Stimulated activated naive CD8-positive, alpha-beta T cell treated with anti-CD3 and anti-CD28 coated beads, Interleukin-15, amount 100 ng/mL, for 72 hours (primary cell): ENCODE data around the gene CHCHD1.
"Not testable (repeated sequence)": the region's sequence is repeated elsewhere in the genome, so short reads cannot be mapped to it uniquely, and the experiment has no call there.

ENCODE experiments used
- ATAC-seq: fragments of 150-1000 bp; cut with Tn5 transposase; 2 replicates; pipeline ENCODE4 v1.10.0; 2021; ENCODE audit warnings: mild to moderate bottlenecking, moderate library complexity
- DNase-seq, 2 donors: peaks; one replicate each; pipeline ENCODE4 v3.0.0; 2021 to 2022
- H3K27ac Mint-ChIP-seq, 2 donors: one replicate each; pipeline ENCODE4 v1.8.0; 2022; ENCODE audit warnings: mild to moderate bottlenecking in 2 of 2, mixed read lengths in 2 of 2, moderate library complexity in 2 of 2
- H3K27me3 Mint-ChIP-seq: one replicate; pipeline ENCODE4 v1.8.0; 2022; ENCODE audit warnings: mixed read lengths
- H3K4me1 Mint-ChIP-seq: one replicate; pipeline ENCODE4 v1.8.0; 2022; ENCODE audit warnings: mild to moderate bottlenecking, mixed read lengths
- H3K4me3 Mint-ChIP-seq, 2 donors: one replicate each; pipeline ENCODE4 v1.8.0; 2022; ENCODE audit warnings: mild to moderate bottlenecking in 2 of 2, mixed read lengths in 2 of 2, moderate library complexity in 1 of 2
- H3K9me3 Mint-ChIP-seq, 2 donors: one replicate each; pipeline ENCODE4 v1.8.0; 2022; ENCODE audit warnings: mixed read lengths in 2 of 2

The CHCHD1 gene

DNA sequence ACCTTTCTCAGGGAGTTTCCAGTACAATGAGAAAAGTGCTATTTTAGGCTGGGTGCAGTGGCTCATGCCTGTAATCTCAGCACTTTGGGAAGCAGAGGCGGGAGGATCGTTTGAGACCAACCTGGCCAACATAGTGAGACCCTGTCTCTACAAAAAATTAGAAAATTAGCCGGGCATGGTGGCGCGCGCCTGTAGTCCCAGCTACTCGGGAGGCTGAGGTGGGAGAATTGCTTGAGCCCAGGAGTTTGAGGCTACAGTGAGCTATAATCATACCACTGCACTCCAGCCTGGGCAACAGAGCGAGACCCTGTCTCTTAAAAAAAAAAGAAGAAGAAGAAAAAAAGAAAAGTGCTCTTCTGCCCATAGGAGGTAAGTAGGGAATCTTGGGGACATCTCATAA is 14.2 kb downstream of the CHCHD1 start:
- H3K4me3 Mint-ChIP-seq, H3K27ac Mint-ChIP-seq, DNase-seq, H3K9me3 Mint-ChIP-seq, H3K27me3 Mint-ChIP-seq, ATAC-seq: not testable (repeated sequence)
- H3K4me1 Mint-ChIP-seq = peaks cover 13% of the 10 kb centered on the region

DNA sequence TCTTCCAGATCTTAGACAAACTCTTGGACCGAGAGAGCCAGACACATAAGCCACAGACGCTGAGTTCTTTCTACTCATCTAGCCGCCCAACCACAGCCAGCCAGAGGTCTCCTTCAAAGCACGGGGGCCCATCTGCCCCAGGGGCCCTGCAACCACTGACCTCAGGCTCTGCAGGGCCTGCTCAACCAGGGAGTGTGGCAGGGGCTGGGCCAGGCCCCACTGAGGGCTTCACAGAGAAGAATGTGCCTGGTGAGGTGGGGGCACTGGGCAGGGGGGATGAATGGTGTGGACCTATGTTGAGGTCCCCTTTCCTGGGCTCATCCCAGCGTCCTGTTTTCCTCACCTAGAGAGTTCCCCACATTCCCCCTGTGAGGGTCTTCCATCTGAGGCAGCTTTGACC is 14.9 kb downstream of the CHCHD1 start:
- DNase-seq = no peak
- peak overlapping the region in 1 of 2 donors; percentile 54 for H3K27ac Mint-ChIP-seq
- peaks cover 18% of the 10 kb centered on the region for H3K4me1 Mint-ChIP-seq

DNA sequence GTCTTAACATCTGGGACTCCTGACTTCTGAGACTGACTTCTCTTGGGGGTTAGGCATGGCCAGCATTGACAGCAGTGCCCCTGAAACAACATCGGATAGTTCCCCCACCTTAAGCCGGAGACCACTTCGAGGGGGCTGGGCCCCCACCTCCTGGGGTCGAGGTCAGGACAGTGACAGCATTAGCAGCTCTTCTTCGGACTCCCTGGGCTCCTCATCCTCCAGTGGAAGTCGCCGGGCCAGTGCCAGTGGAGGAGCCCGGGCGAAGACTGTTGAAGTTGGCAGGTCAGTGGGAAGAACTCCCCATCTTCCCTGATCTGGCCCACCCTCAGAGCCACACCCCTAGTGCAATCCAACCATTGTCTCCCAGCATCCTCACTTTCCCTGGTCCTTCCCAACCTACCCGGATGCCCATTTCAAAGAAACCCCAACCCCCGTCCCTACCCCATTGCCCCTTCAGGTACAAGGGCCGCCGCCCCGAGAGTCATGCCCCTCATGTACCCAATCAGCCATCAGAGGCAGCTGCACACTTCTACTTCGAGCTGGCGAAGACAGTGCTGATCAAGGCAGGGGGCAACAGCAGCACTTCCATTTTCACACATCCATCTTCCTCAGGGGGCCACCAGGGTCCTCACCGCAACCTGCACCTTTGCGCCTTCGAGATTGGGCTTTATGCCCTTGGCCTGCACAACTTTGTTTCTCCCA is 15.6 kb downstream of the CHCHD1 start:
- peaks cover 18% of the 10 kb centered on the region for H3K4me1 Mint-ChIP-seq
- ATAC-seq (no peak), DNase-seq (no peak)
- H3K27ac Mint-ChIP-seq = peak overlapping the region in 1 of 2 donors; percentile 86
- H3K9me3 Mint-ChIP-seq = no peaks in the 10 kb centered on the region
- H3K4me3 Mint-ChIP-seq = no peak overlapping the region
- no peaks in the 10 kb centered on the region for H3K27me3 Mint-ChIP-seq

More for the DNA sequence above, 14.9 kb downstream of the CHCHD1 start:
- H3K27me3 Mint-ChIP-seq = no peaks in the 10 kb centered on the region
- H3K9me3 Mint-ChIP-seq = no peaks in the 10 kb centered on the region
- H3K4me3 Mint-ChIP-seq = no peak overlapping the region
- peak; percentile 10 for ATAC-seq

DNA sequence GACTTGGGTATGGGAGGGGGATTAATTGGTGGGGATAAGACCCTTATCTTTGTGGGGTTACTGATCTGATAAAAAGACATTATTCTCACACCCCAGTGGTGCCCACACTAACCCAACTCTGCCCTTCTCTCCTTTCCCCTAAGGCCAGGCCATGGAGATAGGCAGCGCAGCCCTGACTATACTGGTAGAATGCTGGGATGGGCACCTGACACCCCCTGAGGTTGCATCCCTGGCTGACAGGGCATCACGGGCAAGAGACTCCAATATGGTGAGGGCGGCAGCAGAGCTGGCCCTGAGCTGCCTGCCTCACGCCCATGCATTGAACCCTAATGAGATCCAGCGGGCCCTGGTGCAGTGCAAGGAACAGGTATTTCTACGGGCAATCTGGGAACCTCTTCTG is 16.2 kb downstream of the CHCHD1 start:
- Mint-ChIP-seq H3K27ac (peak overlapping the region; percentile 19 to 86), H3K4me1 (peaks cover 23% of the 10 kb centered on the region), H3K27me3 (no peaks in the 10 kb centered on the region), H3K9me3 (no peaks in the 10 kb centered on the region), H3K4me3 (no peak overlapping the region)
- ATAC-seq (peak; percentile 3), DNase-seq (no peak)

DNA sequence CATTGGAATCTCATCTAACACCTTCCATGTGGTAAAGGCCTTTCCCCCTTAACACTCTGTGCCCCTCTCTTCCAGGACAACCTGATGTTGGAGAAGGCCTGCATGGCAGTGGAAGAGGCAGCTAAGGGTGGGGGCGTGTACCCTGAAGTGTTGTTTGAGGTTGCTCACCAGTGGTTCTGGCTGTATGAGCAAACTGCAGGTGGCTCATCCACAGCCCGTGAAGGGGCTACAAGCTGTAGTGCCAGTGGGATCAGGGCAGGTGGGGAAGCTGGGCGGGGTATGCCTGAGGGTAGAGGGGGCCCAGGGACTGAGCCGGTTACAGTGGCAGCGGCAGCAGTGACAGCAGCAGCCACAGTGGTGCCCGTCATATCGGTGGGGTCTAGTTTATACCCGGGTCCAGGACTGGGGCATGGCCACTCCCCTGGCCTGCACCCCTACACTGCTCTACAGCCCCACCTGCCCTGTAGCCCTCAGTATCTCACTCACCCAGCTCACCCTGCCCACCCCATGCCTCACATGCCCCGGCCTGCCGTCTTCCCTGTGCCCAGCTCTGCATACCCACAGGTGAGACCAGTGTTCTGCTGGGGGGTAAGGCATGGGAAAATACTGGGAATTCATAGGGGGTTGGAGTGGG is 17.2 kb downstream of the CHCHD1 start:
- peak overlapping the region; percentile 48 to 91 for H3K27ac Mint-ChIP-seq
- H3K9me3 Mint-ChIP-seq = no peaks in the 10 kb centered on the region
- DNase-seq = no peak
- peaks cover 33% of the 10 kb centered on the region for H3K4me1 Mint-ChIP-seq
- peak; percentile 34 for ATAC-seq
- H3K27me3 Mint-ChIP-seq = no peaks in the 10 kb centered on the region
- no peak overlapping the region for H3K4me3 Mint-ChIP-seq

DNA sequence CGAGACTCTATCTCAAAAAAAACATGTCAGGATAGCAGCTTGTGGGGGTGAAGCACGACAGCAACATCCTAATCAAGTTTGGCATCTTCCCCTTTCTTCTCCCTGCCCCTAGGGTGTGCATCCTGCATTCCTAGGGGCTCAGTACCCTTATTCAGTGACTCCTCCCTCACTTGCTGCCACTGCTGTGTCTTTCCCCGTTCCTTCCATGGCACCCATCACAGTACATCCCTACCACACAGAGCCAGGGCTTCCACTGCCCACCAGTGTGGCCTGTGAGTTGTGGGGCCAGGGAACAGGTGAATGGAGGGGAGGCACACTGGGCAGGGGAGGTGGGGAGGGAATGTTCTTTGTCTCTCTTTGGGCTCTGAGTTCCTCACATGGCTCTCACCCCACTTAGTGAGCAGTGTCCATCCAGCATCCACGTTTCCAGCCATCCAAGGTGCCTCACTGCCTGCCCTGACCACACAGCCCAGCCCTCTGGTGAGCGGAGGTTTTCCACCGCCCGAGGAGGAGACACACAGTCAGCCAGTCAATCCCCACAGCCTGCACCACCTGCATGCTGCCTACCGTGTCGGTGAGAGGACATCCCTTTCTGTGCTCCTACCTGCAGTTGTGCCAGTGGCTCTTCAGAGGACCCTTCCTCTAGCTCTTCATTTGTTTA is 18.2 kb downstream of the CHCHD1 start:
- ATAC-seq (peak; percentile 2), DNase-seq (no peak)
- H3K4me1 Mint-ChIP-seq = peaks cover 39% of the 10 kb centered on the region
- no peaks in the 10 kb centered on the region for H3K9me3 Mint-ChIP-seq
- H3K27ac Mint-ChIP-seq = peak overlapping the region in 1 of 2 donors; percentile 3
- no peaks in the 10 kb centered on the region for H3K27me3 Mint-ChIP-seq
- no peak overlapping the region for H3K4me3 Mint-ChIP-seq

DNA sequence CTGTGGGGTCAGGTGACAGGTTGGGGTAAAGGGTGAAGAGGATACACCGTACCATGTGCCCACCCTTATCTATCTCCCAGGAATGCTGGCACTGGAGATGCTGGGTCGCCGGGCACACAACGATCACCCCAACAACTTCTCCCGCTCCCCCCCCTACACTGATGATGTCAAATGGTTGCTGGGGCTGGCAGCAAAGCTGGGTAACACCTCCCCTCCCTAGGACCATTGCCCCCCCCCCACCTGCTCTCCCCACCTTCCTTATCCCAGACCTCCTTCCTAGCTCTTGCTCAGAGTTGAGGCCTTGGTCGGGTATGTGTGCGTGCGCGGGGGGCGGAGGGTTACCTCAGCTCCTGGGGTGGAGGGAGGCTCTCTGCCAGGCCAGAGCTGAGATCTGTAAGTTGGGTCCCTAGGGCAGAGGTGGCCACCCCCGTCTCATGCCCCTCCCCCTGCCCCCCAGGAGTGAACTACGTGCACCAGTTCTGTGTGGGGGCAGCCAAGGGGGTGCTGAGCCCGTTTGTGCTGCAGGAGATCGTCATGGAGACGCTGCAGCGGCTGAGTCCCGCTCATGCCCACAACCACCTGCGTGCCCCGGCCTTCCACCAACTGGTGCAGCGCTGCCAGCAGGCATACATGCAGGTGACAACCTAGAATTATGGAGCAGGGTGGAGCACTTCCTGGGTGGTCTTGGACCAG is 18.9 kb downstream of the CHCHD1 start:
- DNase-seq (no peak), ATAC-seq (no peak)
- Mint-ChIP-seq H3K4me3 (no peak overlapping the region), H3K27ac (no peak overlapping the region), H3K27me3 (no peaks in the 10 kb centered on the region), H3K4me1 (peaks cover 41% of the 10 kb centered on the region), H3K9me3 (no peaks in the 10 kb centered on the region)

DNA sequence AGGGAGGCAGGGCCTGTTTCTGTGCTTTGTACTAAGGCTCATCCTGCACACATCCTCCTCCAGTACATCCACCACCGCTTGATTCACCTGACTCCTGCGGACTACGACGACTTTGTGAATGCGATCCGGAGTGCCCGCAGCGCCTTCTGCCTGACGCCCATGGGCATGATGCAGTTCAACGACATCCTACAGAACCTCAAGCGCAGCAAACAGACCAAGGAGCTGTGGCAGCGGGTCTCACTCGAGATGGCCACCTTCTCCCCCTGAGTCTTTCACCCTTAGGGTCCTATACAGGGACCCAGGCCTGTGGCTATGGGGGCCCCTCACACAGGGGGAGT is 19.4 kb downstream of the CHCHD1 start:
- ATAC-seq = no peak

DNA sequence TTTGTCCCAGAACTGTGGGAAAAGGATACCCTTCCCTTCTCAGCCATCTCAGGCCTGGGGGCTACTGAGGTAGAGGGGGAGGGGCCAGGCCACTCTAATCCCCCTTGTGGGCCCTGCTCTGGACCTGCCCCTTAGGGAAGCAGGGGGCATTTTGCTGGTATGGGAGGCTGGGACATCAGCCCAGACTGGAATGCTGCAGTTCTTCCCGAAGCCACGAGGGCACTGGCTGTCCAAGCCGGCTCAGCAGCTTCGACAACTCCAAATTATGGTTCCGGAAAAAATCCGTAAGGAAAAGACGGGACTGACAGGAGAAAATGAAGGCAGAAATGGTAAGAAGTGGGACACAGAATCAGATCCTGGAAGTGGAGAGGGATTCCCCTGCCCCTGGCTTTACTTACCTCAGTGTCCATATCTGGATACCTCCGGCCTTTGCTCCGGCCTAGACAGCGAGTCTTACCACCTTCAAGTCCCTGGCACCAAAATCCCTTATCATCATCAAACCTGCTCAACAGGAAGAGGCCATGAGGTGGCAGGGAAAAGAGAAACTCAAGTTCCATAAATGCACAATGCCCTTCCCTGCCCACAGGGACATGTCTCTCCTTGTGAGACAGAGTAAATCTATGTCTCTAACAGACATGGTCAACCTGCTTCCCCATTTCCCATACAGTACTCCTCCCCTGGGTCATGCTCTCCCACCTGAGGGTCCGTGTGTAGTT is 20.6 kb downstream of the CHCHD1 start:
- ATAC-seq = no peak
- Mint-ChIP-seq H3K4me3 (no peak overlapping the region), H3K9me3 (no peaks in the 10 kb centered on the region), H3K4me1 (peaks cover 58% of the 10 kb centered on the region), H3K27me3 (no peaks in the 10 kb centered on the region), H3K27ac (peak overlapping the region in 1 of 2 donors; percentile 9)
- no peak for DNase-seq

More for the DNA sequence above, 19.4 kb downstream of the CHCHD1 start:
- Mint-ChIP-seq H3K27ac (no peak overlapping the region), H3K27me3 (no peaks in the 10 kb centered on the region), H3K4me3 (no peak overlapping the region), H3K9me3 (no peaks in the 10 kb centered on the region), H3K4me1 (peaks cover 46% of the 10 kb centered on the region)
- no peak for DNase-seq

DNA sequence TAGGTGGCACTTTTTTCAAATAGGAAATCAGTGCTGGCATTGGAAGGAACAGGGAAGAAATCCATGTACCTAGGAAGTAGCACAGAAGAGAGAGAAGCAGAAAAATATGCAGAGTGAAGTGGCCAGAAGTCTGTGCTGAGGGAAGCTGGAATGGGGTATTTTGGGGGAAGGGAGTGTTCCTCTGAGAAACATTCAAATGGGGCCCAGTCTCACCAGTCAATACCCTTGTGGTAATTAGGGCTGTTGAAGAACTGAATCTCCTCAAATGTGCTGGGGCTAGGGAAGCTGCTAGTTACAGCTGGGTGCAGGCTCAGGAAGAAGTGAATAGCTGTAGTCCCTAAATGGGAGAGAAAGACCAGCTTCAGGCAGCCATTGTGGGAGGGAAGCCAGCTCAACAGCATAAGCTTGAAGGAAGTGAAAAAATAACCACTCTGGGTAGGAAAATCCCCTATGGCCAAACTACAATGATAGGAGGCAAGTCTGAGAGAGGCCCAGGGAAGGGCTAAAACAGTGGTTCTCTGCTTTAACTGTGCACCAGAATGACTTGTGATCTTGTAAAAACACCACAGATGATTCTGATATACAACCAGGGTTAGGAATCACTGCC is 21.9 kb downstream of the CHCHD1 start:
- no peak for DNase-seq
- peak overlapping the region; percentile 20 to 92 for H3K27ac Mint-ChIP-seq
- ATAC-seq = peak; percentile 81
- peak overlapping the region; percentile 36 to 62 for H3K4me3 Mint-ChIP-seq
- peaks cover 70% of the 10 kb centered on the region for H3K4me1 Mint-ChIP-seq
- no peaks in the 10 kb centered on the region for H3K27me3 Mint-ChIP-seq
- no peaks in the 10 kb centered on the region for H3K9me3 Mint-ChIP-seq

DNA sequence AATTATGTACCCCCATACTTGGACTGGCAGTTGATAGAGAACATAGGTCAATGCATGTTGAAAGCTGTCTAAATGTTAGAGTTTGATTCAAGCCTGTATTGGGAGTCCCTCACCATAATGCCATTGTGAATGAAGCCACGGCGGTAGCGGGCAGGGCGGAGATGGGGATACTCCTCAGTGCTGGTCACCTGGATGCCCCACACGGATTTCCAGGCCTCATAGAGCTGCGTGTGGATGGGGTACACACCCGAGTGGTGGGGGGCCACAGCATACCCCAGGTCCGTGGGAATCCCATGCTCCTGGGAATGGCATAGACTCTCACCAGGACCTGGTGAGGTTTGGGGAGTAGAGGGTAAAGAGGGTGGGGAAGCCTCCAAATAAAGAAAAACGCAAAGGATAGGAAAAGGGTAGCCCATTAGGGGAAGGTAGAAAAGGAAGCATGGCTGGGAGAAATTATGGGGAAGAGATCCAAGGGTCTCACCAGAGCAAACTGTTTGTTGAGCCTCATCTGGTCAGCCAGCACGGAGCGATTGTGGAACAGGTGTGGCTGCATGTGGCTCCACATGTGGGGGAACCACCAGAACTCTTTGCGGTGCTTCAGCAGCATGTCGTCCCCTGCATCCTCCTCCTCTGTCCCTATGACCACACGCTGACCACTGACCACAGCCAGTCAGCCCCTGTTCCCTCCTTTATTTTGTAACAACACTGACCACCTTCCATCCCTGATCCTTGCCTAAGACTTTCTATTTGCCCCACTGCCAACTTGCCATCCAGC is 24.5 kb downstream of the CHCHD1 start:
- ATAC-seq (no peak), DNase-seq (no peak)
- peak overlapping the region in 1 of 2 donors; percentile 57 for H3K4me3 Mint-ChIP-seq
- no peaks in the 10 kb centered on the region for H3K27me3 Mint-ChIP-seq
- H3K9me3 Mint-ChIP-seq = no peaks in the 10 kb centered on the region
- H3K27ac Mint-ChIP-seq = peak overlapping the region; percentile 4 to 80
- H3K4me1 Mint-ChIP-seq = peaks cover 74% of the 10 kb centered on the region

DNA sequence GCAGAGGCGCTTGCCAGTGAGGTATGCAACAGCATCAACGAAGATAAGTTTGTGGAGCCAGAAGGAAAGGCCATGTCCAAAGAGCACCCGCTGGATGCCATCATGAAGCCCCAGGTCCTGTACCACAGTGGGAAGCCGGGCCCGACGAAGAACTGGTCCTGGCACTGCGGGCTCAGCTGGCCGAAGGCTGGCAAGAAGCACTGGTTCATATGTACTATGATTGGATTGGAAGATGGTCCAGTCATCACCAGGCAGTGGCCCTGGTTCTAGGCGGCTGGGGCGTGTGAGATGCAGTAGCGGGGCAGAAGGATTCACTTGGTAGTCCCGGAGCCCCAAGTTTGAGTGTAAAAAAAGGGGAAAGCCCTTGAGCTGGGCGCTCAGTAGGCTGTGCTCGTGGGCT is 25.6 kb downstream of the CHCHD1 start:
- H3K27ac Mint-ChIP-seq = no peak overlapping the region
- ATAC-seq = no peak
- H3K27me3 Mint-ChIP-seq = no peaks in the 10 kb centered on the region
- peaks cover 73% of the 10 kb centered on the region for H3K4me1 Mint-ChIP-seq
- no peaks in the 10 kb centered on the region for H3K9me3 Mint-ChIP-seq
- DNase-seq = no peak
- peak overlapping the region; percentile 9 to 57 for H3K4me3 Mint-ChIP-seq

DNA sequence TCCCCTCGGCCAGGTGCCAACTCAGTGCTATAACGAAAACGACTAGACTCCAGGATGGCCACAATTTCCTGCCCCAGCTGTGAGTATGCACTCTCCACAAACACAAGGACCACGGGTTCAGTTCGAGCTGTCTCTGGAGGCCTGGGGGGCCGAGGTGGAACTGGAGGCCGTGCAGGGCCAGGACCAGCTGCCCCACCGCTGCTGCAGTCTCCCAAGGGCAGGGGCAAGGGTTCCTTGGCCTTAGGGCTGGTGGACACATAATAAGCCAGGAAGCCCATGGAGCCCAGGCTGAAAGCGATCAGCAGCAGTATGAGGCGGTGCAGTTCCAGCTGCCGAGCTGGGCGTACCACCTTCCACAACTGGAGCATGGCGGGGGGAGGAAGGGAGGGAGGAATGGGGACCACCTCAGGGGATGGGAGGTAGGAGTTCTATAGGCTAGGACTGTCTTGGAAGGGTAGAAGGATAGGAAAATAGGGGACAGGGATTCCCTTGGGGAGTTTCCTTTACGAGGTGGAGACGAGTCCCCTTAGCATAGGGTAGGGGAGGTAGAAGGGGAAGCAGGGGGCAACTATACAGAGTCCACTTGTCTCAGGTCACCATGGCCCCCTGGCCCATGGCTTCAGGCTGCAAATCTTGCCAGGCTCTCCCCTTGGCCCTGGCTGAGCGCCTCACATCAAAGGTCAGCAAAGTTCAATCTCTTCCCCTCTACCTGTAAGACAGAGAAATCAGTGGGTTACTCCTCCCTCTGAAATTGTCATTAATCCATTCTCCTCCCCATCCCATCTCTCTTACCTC is 26.4 kb downstream of the CHCHD1 start:
- peak overlapping the region in 1 of 2 donors; percentile 89 for H3K4me3 Mint-ChIP-seq
- no peaks in the 10 kb centered on the region for H3K27me3 Mint-ChIP-seq
- peaks cover 66% of the 10 kb centered on the region for H3K4me1 Mint-ChIP-seq
- peak overlapping the region; percentile 78 to 100 for H3K27ac Mint-ChIP-seq
- no peak for DNase-seq
- no peak for ATAC-seq
- H3K9me3 Mint-ChIP-seq = no peaks in the 10 kb centered on the region
